HG03139 (cell line): Measurements from ENCODE around the gene NSMCE1.
"Not testable (repeated sequence)": the region's sequence is repeated elsewhere in the genome, so short reads cannot be mapped to it uniquely, and the experiment has no call there.

Source experiments
- ATAC-seq: cut with Tn5 transposase; IDR thresholded peaks from one replicate; pipeline ENCODE4 v1.9.1; 2021; ENCODE audit not compliant: unreplicated experiment

NSMCE1 gene

GRCh38 chr16:27303256-27304100, 34.9 kb upstream of the NSMCE1 start:
- ATAC-seq, result no peak

- no peak for ATAC-seq
These were observed 33.6 kb upstream of the NSMCE1 start for GRCh38 chr16:27302126-27302525.

GRCh38 chr16:27301236-27301861, 32.8 kb upstream of the NSMCE1 start:
- ATAC-seq, result no peak

GRCh38 chr16:27298132-27298531, 29.6 kb upstream of the NSMCE1 start:
- no peak for ATAC-seq

GRCh38 chr16:27293343-27293742, 24.8 kb upstream of the NSMCE1 start:
- ATAC-seq, result no peak

GRCh38 chr16:27291722-27292240, 23.2 kb upstream of the NSMCE1 start:
- no peak for ATAC-seq

- ATAC-seq, result no peak
These were observed 22.5 kb upstream of the NSMCE1 start for GRCh38 chr16:27291106-27291505.

- no peak for ATAC-seq
These were observed 22.0 kb upstream of the NSMCE1 start for GRCh38 chr16:27290562-27290961.

- ATAC-seq, result no peak
These were observed 21.1 kb upstream of the NSMCE1 start for GRCh38 chr16:27289669-27290068.

DNA sequence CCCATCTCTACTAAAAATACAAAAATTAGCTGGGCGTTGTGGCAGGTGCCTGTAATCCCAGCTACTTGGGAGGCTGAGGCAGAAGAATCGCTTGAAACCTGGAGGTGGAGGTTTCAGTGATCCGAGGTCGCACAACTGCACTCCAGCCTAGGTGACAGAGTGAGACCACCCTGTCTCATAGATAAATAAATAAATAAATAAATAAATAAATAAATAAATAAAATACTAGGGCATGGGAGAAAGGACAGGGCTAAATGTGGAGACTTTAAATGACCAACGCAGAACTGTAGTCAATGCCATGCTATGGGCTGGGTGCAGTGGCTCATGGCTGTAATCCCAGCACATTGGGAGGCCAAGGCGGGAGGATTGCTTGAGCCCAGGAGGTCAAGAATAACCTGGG, 19.7 kb upstream of the NSMCE1 start:
- not testable (repeated sequence) for ATAC-seq

- ATAC-seq, result no peak
These were observed 19.3 kb upstream of the NSMCE1 start for GRCh38 chr16:27287887-27288286.

- no peak for ATAC-seq
These were observed 18.7 kb upstream of the NSMCE1 start for GRCh38 chr16:27287051-27287811.

GRCh38 chr16:27286451-27286850, 17.9 kb upstream of the NSMCE1 start:
- ATAC-seq, result no peak

DNA sequence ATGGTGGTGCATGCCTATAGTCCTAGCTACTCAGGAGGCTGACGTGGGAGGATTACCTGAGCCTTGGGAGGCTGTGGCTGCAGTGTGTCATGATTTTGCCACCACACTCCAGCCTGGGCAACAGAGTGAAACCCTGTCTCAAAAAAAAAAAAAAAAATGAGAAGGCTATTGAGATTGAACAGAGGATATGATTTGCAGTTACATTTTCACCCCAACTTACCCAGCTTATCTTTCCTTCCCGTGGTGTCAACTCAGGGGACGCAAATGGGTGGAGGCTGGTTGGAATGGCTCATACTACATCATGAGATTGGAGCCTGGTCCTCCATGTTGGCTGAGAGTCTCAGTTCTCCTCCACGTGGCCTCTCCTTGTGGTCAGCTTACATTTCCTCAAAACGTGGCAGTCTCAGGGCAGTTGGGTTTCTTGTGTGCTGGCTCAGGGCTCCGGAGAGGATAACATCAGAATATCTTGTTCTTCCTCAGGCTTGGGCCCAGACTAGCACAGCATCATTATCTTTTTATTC, 17.2 kb upstream of the NSMCE1 start:
- no peak for ATAC-seq

DNA sequence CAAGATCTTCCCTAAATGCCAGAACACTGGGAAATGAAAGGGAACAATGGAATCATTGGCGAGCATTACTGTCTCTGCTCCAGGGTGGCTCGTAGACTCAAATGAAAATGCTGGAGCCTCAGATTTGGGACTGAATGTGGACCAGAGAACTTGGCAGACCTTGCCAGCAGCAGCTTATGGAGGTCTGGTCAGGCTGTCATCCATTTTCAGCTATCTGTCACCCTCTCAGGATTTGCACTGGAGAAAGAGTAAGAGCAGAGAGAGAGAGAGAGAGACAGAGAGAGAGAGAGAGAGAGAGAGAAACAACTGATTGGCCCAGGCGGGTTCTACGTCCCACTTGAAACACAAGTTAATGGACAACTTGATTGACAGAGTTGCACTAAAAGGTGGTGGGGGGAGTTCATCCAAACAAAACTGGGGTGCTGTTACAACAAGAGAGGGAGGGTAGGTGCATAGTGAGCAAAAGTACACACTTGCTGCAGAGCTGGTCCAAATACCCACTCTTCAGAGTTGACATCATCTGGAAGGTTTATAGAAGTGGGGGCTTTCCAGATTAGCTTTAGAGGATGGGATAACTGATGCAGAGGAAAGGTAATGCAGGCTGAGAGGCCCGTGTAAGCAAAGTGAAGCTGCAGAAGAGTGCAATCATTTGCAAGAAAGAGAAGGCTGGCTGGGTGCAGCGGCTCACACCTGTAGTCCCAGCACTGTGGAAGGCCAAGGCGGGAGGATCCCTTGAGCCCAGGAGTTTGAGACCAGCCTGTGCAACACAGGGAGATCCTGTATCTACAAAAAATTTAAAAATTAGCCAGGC, 16.5 kb upstream of the NSMCE1 start:
- ATAC-seq, result no peak

DNA sequence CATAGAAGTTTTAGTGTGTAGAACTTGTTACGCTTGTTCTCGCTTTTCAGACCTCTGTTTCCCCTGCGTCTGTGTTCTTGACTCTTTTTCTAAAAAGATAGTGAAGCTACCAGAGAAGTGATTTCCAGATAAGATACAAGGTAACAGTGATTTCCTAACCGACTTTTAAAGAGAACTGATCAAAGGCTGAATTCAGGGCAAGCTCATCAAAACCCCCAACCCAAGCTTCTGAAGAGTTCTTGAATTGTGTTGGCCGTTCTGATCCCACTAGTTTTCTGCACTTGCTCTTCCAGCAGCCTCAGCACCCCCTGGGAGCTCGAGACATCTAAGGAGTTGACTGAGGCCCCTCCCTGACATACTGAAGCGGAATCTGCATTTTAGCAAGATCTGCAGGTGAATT, 12.7 kb upstream of the NSMCE1 start:
- no peak for ATAC-seq

GRCh38 chr16:27275394-27275793, 6.8 kb upstream of the NSMCE1 start:
- ATAC-seq, result no peak

DNA sequence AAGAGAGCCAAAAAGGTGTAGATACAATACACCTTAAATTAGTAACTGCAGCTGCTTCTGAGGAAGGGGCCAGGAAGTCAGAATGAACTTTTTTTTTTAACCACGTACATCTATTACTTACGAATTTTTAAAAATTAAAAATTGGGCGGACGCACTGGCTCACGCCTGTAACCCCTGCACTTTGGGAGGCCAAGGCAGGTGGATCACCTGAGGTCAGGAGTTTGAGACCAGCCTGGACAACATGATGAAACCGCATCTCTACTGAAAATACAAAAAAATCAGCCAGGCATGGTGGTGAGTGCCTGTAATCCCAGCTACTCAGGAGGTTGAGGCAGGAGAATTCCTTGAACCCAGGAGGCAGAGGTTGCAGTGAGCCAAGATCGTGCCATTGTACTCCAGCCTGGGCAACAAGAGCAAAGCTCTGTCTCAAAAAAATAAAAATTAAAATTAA, 5.9 kb upstream of the NSMCE1 start:
- ATAC-seq, result not testable (repeated sequence)

DNA sequence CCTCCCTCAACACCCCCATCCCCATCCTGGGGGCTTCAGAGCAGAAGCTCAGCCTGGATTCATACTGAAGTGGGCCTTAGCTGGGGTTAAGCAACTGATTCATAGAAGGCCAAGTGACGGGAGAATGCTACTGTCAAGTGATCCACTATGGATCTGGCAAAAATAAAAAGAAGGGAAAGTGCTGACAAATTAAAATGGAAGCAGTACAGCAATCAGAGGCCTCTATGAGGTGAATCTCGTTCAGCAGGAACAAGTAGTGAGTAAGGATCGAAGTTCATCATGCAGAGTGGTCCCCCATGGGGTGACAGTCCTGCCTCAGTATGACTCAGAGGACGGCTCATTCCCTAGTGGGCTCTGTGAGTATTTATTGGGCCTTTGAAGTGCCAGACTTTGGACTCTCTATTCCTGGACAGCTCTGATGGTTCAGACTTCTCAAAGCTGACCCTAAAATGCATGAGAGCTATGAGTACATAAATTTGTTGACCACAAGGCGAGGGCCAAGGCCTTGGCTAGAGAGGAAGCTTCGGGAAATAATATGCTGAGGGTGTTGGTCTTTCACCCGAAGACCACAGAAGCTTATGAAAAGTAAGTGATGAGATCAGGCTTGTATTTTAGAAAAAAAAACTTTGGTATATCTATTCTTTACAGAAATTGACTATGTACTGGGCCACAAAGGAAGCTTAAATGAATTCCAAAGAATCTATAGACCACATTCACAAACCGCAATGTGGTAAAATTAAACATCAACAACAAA, 5.3 kb upstream of the NSMCE1 start:
- ATAC-seq, result no peak

DNA sequence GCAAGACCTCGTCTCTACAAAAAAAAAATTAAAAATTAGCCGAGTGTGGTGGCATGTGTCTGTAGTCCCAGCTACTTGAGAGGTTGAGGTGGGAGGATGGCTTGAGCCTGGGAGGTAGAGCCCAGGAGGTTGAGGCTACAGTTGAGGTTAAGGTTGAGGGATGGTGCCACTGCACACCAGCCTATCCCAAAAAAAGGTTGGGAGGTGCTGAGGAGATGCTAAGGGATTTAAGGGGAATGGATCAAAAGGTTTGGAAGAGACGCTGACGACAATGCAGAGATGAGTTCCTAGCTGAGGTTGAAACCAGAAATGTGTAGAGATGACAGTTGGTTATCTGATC, 4.7 kb upstream of the NSMCE1 start:
- no peak for ATAC-seq
